Gastroesophageal sphincter (tissue), 3 donors: Measurements from ENCODE around the gene ZNF750.

Experiments
- EP300 ChIP-seq: sonication (generic); formaldehyde crosslinking; IDR thresholded peaks from one replicate; pipeline ENCODE4 v1.6.1; 2017; ENCODE audit warnings: antibody characterized with exemption, mild to moderate bottlenecking
- POLR2A ChIP-seq, 2 donors: fragments of 450-650 bp; IDR thresholded peaks; one replicate each; pipeline ENCODE4 v1.6.1; 2017; ENCODE audit warnings: antibody characterized with exemption in 2 of 2, mild to moderate bottlenecking in 2 of 2, moderate library complexity in 1 of 2
- TF ChIP-seq, protein P1 (sequence below), 4 experiments: fragments of 200-600 bp in 2 of 4; fragments of 450-650 bp in 2 of 4; sonication (generic) in 1 of 4; IDR thresholded peaks; one replicate each; pipeline ENCODE4 v1.5.1; 2017 to 2019; ENCODE audit warnings: antibody characterized with exemption in 4 of 4, mild to moderate bottlenecking in 2 of 4, moderate library complexity in 2 of 4

DNA sequence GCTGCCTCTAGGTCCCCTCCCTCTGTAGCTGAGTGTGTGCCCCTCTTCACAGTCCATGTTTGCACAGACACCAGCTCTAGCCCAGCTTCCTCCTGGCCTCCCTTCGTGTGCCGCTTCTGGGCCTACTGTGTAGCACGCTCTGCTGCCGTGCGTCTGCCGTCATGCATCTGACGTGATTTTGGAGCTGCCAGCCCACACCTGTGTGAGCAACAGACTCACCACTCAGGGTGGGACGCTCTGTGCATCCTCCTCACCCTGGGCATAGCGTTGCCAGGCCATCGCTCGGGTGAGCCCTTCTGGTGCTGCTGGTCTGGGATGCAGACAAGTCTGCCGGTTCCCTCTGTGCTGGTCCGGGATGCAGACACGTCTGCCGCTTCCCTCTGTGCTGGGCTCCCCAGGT lies 39.4 kb upstream of the ZNF750 start:
- TF ChIP-seq, protein P1, sequence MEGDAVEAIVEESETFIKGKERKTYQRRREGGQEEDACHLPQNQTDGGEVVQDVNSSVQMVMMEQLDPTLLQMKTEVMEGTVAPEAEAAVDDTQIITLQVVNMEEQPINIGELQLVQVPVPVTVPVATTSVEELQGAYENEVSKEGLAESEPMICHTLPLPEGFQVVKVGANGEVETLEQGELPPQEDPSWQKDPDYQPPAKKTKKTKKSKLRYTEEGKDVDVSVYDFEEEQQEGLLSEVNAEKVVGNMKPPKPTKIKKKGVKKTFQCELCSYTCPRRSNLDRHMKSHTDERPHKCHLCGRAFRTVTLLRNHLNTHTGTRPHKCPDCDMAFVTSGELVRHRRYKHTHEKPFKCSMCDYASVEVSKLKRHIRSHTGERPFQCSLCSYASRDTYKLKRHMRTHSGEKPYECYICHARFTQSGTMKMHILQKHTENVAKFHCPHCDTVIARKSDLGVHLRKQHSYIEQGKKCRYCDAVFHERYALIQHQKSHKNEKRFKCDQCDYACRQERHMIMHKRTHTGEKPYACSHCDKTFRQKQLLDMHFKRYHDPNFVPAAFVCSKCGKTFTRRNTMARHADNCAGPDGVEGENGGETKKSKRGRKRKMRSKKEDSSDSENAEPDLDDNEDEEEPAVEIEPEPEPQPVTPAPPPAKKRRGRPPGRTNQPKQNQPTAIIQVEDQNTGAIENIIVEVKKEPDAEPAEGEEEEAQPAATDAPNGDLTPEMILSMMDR (IDR thresholded peaks at IDR 0.05), result no peak
- TF ChIP-seq POLR2A (IDR thresholded peaks at IDR 0.05), result no peak
- no peak for TF ChIP-seq EP300
